GM21526 (cell line): ENCODE measurements around the gene RBFOX1.

ENCODE experiments used
- ATAC-seq: cut with Tn5 transposase; IDR thresholded peaks from one replicate; pipeline ENCODE4 v1.9.1; 2021; ENCODE audit warnings: moderate library complexity; ENCODE audit not compliant: unreplicated experiment, low FRiP score

Gene RBFOX1

GRCh38 chr16:7736138-7736665, 403.6 kb downstream of the RBFOX1 start:
- no peak for ATAC-seq

GRCh38 chr16:7742626-7743025, 410.0 kb downstream of the RBFOX1 start:
- ATAC-seq, result no peak

DNA sequence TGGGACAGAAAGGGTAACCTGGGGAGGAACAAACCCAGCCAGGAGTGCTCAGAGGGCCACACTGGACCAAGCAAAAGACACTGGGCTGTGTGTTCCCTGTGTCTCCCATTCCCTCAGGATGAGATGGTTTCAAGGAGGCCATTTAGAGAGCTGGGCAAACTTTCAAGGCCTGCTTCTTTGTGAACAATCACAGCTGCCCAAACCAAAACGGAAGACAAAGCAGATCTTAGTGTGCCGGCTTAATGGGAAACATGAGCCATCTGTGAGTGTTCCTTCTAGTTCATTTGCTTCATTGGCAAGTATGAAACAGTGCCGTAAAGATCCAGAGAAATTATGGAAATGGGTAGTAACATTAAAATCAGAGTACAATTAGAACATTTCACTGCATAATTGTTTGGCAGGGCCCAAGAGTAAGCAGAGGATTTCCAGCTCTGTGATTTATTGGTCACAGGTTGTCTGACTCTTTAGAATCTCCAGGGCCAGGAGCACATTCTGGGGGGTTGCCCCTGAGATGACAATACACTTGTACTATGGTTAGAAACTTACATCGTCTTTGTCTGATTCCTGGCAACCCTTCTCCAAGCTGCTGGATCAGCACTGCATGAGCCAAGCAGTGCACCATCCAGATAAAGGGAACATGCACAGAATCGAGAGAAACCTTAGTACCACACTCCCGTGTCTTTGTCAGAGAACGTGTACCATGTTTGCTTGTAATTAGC, 412.1 kb downstream of the RBFOX1 start:
- no peak for ATAC-seq

GRCh38 chr16:7745276-7745675, 412.6 kb downstream of the RBFOX1 start:
- ATAC-seq, result no peak

DNA sequence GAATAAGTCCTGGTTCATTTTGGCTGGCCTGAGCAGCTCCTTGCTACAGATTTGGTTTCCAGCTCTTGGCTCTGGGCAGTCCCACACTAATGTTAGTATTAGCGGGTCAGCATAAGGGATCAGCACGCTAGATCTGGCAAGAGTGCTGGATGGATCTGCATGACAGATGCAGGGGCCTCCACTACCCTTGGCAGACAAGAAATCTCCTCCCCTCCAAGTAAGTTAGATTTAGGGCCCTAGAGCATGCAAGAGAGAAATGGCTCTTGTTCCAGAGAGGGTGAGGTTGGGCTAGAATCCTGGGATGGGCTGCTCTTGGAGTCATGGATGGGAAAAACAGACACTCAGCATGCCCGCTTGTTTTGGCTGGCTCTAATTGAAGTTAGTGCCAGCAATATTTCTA, 414.3 kb downstream of the RBFOX1 start:
- ATAC-seq, result no peak

DNA sequence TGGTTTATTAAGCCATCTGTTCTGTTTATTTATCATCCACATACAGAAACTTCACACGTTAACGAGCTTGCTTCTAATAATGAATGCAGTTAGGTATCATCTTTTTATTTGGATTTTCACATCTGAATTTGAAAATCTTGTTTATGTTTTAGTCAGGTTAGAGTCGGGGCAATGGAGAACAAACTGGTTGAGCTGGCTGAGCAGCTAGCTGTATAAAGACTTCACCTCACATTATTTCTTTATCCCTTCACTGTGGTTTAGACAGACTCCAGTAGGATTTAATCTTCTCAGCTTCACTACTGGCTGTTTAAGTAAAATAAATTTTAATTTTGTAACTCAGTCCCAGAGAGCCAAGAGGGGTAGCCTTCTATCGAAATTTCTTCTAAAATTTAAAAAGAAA, 415.9 kb downstream of the RBFOX1 start:
- no peak for ATAC-seq

DNA sequence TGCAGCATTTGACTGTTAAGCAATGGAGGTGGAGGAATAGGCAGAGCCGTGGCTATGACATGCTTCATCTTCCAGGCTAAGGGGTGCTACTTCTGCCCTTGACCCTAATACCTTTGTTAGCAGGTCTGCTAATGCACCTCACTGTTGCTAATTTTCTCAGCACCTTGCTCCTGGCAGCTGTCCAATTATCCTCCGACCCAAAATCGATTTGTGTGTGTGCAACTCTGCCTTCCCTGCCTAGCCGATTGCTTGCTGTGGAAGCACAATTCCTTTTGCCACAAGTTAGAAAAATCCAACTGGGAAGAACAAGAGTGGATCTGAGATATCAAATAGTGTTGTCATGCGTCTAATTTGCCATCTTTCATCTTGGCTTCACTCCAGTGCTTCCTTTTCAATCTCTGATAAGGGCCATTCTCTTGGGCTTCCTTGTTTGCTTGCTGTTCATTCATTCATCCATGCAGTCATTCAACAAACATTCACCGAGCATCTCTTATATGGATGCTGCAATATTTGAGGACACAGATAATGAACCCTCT, 422.8 kb downstream of the RBFOX1 start:
- no peak for ATAC-seq
